ENCODE measurements around the gene RNF126. TPM values are rescaled to one million over a fixed set of nuclear protein-coding genes. Genes with fewer than 3 reads are reported as not detected.

Gene RNF126
- total and polyA plus RNA-seq, 2 of the 4 experiments (the other 2 are of a cell fraction) = 7.0 to 27.4 TPM

- Histone ChIP-seq H3K23ac (ENCODE audit: low read depth, low read length) (peak overlapping the region; percentile 46; the same call in 1 of the 2 replicates), H2BK120ac (ENCODE audit: low read depth, low read length) (no peak overlapping the region), H3K9me3 (ENCODE audit: control insufficient read depth, insufficient read depth, low read length) (no peaks in the 10 kb centered on the region), H2BK15ac (ENCODE audit: low read depth, low read length) (no peak overlapping the region), H3K56ac (ENCODE audit: extremely low read depth, insufficient read depth, low read length) (no peak overlapping the region), H3K79me1 (ENCODE audit: low read depth in 1 of 2, low read length in 2 of 2) (peaks cover 13 to 51% of the 10 kb centered on the region in 2 experiments; a peak in 3 of 4 replicates), H3K4me1 (ENCODE audit: control insufficient read depth, insufficient read depth, low read length) (peaks cover 18% of the 10 kb centered on the region), H3K4me2 (ENCODE audit: low read depth, low read length) (peak overlapping the region; percentile 52), H2BK20ac (ENCODE audit: low read depth, low read length) (no peak overlapping the region), H4K5ac (ENCODE audit: low read depth, low read length) (no peak overlapping the region), H3K27me3 (ENCODE audit: control insufficient read depth, insufficient read depth, low read length) (no peaks in the 10 kb centered on the region), H2BK5ac (ENCODE audit: low read depth, low read length, poor library complexity, severe bottlenecking) (no peak overlapping the region), H3K36me3 (ENCODE audit: control insufficient read depth, insufficient read depth, low read length) (peaks cover 2% of the 10 kb centered on the region; the same call in 1 of the 2 replicates), H2AFZ (replicated peaks; ENCODE audit: low read length, poor library complexity) (peak overlapping the region; percentile 19), H2AK5ac (ENCODE audit: low read depth, low read length) (peak overlapping the region; percentile 61; the same call in 1 of the 2 replicates), H3K4ac (ENCODE audit: low read depth, low read length) (no peak overlapping the region; the same call in 1 of the 2 replicates), H4K91ac (ENCODE audit: insufficient read depth, low read depth, low read length) (no peak overlapping the region), H3K18ac (ENCODE audit: low read depth, low read length) (no peak overlapping the region), H3K14ac (replicated peaks; ENCODE audit: low read depth, low read length) (no peak overlapping the region), H4K8ac (ENCODE audit: low read depth in 2 of 2, low read length in 2 of 2) (peak overlapping the region in 1 of 2 experiments; percentile 69; a peak in 1 of 4 replicates), H2AK9ac (replicated peaks; ENCODE audit: low read depth, low read length, poor library complexity) (peak overlapping the region; percentile 96), H3K4me3 (ENCODE audit: insufficient read depth, low read depth, low read length) (no peak overlapping the region), H4K20me1 (ENCODE audit: insufficient read depth, low read length) (peaks cover 18% of the 10 kb centered on the region), H3K9me1 (ENCODE audit: insufficient read depth, low read length) (peaks cover 12% of the 10 kb centered on the region), H3K27ac (ENCODE audit: insufficient read depth, low read length) (peak overlapping the region; percentile 78; the same call in 1 of the 2 replicates), H3K9ac (ENCODE audit: low read depth, low read length) (peak overlapping the region; percentile 62)
- ChIA-PET POLR2A (ENCODE audit: unreplicated experiment) (no interaction called here), CTCF (no interaction called here)
- intact Hi-C loops (cut with micrococcal nuclease) (no loop called here), dilution Hi-C loops (cut with HindIII; ENCODE audit: low sequenced_read_pairs, unreplicated experiment) (no loop called here), in situ Hi-C loops (cut with MboI; ENCODE audit: low sequenced_read_pairs) (no loop called here)
- ATAC-seq (ENCODE audit: low read depth) = no peak
- no peak for DNase-seq
- no peak for TF ChIP-seq FOS (IDR thresholded peaks at IDR 0.05; ENCODE audit: low read depth, low read length)
- TF ChIP-seq NFE2L2 (IDR thresholded peaks at IDR 0.05; ENCODE audit: low read depth, low read length) = no peak
- TF ChIP-seq RCOR1 (IDR thresholded peaks at IDR 0.05; ENCODE audit: insufficient replicate concordance, low read length) = no peak
- TF ChIP-seq CEBPB (IDR thresholded peaks at IDR 0.05; ENCODE audit: low read depth, low read length) = no peak
- TF ChIP-seq MAZ (IDR thresholded peaks at IDR 0.05; ENCODE audit: borderline replicate concordance, low read depth, low read length) = no peak
- TF ChIP-seq SMC3 (IDR thresholded peaks at IDR 0.05; ENCODE audit: low read depth, low read length) = no peak
- no peak for TF ChIP-seq RAD21 (IDR thresholded peaks at IDR 0.05; ENCODE audit: low read length)
- TF ChIP-seq CTCF (conservative IDR thresholded peaks at IDR 0.05; ENCODE audit: low read depth, low read length) = no peak
- TF ChIP-seq MAFK (IDR thresholded peaks at IDR 0.05; ENCODE audit: low read depth, low read length) = no peak
- no peak for TF ChIP-seq USF2 (IDR thresholded peaks at IDR 0.05; ENCODE audit: low read depth, low read length)
- no peak for TF ChIP-seq MXI1 (IDR thresholded peaks at IDR 0.05; ENCODE audit: borderline replicate concordance, low read depth, low read length)
- TF ChIP-seq ELK1 (IDR thresholded peaks at IDR 0.05; ENCODE audit: borderline replicate concordance, low read depth, low read length) = no peak
- no TSS peak for BruUV-seq (replicated peaks)
- 87% methylated on average over 9 of the region's 16 CpGs; no CpG with 5 or more reads in 1 of the 2 experiments for WGBS, 2 experiments (ENCODE audit: extremely low coverage in 2 of 2, insufficient read length in 1 of 2)
Observed at GRCh38 chr19:678791-679388, 15.9 kb upstream of the RNF126 start.
